MV-4-11 (cell line): Measurements from ENCODE around the gene DRD5.

ENCODE experiments used
- DNase-seq: peaks from one replicate; lab custom pipeline; 2025; lab: John Stamatoyannopoulos, UW

The DRD5 gene

DNA sequence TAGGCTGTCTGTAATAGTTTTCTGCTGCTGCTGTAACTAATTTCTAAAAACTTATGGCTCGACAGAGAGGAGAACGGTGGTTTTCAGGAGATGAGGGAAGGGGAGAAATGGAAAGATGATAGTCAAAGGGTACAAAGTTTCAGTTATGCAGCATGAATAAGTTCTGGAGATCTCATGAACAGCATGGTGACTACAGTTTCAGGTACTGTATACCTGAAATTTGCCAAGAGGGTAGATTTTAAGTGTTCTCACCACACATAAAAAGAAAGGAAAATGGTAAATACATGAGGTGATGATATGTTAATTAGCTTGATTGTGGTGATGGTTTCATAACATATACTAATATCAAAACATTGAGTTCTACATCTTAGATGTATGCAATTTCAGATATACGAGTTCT is 34.9 kb downstream of the DRD5 start:
- DNase-seq = no peak

DNA sequence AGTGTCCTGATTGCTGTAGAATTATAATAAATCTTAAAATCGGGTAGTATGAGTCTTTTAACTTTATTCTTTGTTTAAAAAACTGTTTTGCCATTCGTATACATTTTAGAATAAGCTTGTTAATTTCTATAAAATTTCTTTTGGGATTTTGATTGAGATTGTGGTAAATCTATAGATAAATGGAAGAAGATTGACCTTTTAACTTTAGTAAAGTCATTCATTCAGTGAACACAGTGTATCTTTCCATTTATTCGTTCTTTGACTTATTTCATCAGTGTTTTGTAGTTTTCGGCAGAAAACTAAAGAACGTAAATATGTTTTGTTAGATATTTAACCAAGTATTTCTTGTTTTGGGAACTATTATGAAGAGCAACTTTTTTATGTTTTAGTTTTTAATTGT is 38.9 kb downstream of the DRD5 start:
- DNase-seq = no peak

DNA sequence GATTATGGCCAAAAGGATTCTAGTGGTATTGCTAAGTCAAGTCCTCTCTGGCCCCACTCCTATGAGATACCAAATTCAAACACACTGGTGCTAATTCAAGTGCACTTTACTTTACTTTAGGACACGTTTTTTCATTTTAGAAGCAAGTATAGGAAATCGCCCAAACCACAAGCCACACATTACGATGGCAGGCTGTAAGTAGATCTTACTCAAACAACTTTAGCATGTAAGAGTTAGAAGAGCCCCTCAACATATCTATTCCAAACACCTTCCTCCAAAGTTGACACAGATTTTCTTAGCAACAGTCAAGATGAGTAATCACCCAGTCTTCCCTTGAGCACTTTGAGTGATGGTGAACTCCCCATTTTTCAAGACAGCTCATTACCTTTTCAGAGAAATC is 43.6 kb downstream of the DRD5 start:
- peak; percentile 52 for DNase-seq

DNA sequence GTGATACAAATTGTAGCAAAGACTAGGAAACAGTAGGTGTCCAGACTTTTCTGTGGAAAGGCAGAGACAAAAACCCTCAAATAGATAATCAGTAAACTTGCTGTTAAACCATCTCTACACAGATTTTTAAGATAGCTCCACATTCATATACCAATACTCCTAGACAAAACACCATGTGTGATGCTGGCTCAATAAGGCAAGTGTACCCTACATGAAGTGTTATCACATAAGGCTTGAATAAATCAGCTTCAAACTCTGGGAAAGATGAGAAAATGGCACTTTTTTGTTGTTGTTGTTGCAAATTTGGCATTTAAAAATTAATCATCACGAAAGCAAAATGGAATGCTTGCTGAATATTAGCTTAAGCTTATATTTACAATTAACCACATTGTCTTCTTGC is 45.1 kb downstream of the DRD5 start:
- no peak for DNase-seq

DNA sequence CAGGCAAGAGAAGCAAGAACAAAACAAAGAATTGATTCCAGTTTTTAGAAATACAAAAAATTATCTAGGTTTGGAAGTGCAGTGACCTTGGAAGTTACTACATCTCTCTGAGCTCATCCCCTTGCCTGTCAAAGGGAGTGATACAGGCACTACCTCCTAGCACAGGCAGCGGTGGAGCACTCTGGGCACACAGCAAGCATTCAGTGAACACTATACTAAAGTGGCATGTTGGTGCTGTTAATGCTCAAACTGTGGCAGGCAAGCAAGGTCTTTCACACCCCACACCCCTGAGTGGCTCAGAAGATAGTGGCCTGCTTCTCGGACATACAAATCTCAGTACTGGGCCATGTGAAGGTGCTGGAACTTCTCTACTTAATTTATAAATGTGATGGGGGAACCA is 51.2 kb downstream of the DRD5 start:
- no peak for DNase-seq

DNA sequence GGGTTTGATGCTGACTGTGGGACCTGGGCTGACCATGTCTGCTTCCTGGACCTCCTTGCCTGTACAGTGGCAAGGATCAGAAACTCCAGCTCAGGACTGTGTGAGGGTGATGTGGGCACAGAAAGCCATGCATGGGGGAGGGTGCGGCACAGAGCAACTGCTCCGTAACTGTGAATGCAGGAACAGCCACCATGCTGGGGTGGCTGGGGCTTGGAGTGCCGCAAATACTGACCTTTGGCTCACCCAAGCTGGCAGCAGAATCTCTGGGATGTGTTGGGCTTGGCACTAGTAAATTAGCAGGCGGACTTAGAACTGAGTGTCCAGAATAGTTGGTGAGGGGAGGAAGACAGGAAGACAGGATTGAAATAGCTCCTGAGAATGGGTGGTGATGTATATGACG is 52.0 kb downstream of the DRD5 start:
- no peak for DNase-seq
